GM12873 (cell line): ENCODE results near the gene RHEX.

Experiments
- CTCF ChIP-seq: IDR thresholded peaks from 2 replicates; pipeline ENCODE4 v1.5.1; 2012; ENCODE audit warnings: low read depth, mild to moderate bottlenecking, moderate library complexity, low read length, control low read depth; ENCODE audit not compliant: insufficient read depth; ENCODE audit errors: missing control alignments

RHEX gene

GRCh38 chr1:206136241-206136640 lies 83.3 kb downstream of the RHEX start:
- TF ChIP-seq CTCF, result no peak

- TF ChIP-seq CTCF, result no peak
These were observed 89.0 kb downstream of the RHEX start for GRCh38 chr1:206142011-206142410.

GRCh38 chr1:206142770-206143169 lies 89.8 kb downstream of the RHEX start:
- TF ChIP-seq CTCF, result no peak

- TF ChIP-seq CTCF, result no peak
These were observed 90.7 kb downstream of the RHEX start for GRCh38 chr1:206143537-206144172.

GRCh38 chr1:206144605-206145004 lies 91.6 kb downstream of the RHEX start:
- TF ChIP-seq CTCF, result no peak

GRCh38 chr1:206145771-206146290 lies 92.9 kb downstream of the RHEX start:
- TF ChIP-seq CTCF, result no peak
